ENCODE results near the gene TSHZ2.
"Not testable (repeated sequence)": the region's sequence is repeated elsewhere in the genome, so short reads cannot be mapped to it uniquely, and the experiment has no call there.

TSHZ2 gene

GRCh38 chr20:52962183-52962582, 10.0 kb upstream of the TSHZ2 start:
- DNase-seq (ENCODE audit: low spot score) = no peak

DNA sequence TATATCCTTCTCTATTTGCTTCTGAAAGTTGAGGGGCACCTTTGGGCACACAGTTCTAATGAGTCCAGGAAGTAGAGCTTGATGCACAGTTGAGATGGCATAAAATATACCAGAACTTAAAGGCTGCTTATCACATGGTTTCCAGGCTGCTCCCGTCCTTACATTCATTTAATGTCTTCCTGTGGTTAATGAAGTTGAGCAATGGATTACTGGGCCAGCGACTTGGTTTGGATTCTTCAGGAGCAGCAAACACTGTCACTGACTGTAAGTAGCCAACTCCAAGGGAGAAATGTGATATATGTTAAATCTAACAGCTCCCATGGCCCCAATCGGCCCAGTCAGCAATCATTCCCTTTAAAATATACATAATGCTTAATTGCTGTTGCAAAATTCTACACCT, 9.0 kb upstream of the TSHZ2 start:
- no peak for DNase-seq (ENCODE audit: low spot score)

DNA sequence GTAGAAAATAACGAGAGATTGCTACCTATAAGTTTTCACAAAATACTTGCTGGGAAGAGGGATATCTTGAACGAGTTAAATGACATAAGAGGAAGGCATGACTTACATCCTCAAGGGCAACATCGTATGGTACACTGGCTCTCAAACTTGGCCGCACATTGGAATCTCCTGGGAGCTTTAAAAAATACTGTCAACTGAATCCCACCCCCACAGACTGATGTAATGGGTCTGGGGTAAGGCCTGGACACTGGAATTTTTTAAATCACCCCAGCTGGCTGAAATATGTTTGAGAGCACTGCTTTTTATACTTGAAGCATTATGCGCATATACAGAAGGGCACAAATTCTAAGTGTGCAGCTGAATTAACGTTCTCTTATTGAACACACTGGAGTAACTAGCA, 8.0 kb upstream of the TSHZ2 start:
- no peak for DNase-seq (ENCODE audit: low spot score)

DNA sequence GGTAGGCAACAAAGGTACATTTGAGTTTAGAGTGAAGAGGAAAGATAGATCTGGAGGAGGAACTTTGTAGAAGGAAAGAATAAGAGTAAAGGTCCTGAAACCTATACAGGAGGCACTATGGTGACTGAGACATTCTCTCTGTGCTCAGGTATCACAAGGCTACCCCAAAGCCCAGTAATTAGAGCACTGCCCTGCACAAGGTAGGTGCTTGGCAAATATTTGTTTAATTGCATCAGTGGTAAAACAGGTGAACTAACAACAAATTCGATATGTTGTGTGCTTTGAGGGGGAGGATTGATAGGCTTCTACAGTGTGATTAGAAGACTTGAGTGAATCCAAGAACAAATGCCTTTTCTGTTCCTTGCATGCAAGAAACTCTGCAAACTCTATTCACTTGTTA, 6.8 kb upstream of the TSHZ2 start:
- DNase-seq (ENCODE audit: low spot score) = no peak

DNA sequence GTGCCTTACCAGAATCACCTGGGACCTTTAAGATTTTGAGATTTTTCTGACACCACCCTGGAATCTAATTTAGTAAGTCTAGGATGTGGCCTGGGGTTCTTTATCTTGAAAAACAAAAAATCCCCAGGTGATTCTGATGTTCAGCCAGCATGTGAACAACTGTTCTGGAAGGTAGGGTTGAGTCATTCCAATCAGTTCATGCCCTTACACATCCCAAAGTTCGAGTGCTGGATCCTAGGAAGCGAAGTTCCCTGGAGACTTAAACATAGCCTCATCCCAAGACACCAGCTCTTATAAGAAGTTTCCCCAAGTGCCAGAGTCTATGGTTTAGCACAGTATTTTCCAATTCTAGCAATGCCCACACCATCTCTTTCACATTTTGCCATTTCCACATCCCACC, 6.3 kb upstream of the TSHZ2 start:
- no peak for DNase-seq (ENCODE audit: low spot score)

DNA sequence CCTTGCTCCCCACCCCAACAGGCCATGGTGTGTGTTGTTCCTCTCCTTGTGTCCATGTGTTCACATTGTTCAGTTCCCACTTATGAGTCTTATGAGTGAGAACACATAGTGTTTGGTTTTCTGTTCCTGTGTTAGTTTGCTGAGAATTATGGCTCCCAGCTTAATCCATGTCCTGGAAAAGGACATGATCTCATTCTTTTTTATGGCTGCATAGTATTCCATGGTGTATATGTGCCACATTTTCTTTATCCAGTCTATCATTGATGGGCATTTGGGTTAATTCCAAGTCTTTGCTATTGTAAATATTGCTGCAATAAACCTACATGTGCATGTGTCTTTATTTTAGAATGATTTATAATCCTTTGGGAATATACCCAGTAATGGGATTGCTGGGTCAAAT, 5.6 kb upstream of the TSHZ2 start:
- not testable (repeated sequence) for DNase-seq (ENCODE audit: low spot score)

DNA sequence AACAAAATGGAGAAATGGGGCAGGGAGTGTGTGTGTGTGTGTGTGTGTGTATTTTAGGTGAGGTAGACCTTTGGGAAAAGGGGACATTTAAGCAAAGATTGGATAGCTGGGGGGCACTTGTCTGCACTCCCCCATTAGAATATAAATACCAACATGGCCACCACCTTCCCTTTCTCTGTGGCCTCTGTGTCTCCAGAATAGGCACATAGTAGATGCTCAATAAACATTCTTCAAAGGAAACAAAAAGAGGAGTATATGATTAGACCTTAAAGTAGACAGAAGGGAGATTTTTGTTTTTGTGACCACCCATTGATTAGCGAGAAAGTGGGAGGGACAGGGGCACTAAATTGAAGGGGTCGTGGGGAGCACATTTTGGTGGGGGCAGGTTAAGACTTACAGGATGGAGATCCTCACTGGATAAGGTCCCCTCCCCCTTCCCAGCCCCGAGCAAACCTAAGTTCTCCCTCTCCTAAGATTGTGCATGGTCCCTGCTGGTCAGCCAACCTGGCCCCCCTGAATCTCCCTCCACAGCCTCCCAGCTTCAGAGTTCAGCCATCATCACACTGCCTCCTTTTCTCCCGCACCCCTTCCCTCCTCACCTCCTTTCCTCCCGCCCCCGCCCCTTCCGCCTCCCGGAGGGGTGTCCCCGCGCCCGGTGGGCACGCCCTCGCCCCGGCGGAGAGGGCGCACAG, 514 bp upstream of the TSHZ2 start:
- no peak for DNase-seq (ENCODE audit: low spot score)

DNA sequence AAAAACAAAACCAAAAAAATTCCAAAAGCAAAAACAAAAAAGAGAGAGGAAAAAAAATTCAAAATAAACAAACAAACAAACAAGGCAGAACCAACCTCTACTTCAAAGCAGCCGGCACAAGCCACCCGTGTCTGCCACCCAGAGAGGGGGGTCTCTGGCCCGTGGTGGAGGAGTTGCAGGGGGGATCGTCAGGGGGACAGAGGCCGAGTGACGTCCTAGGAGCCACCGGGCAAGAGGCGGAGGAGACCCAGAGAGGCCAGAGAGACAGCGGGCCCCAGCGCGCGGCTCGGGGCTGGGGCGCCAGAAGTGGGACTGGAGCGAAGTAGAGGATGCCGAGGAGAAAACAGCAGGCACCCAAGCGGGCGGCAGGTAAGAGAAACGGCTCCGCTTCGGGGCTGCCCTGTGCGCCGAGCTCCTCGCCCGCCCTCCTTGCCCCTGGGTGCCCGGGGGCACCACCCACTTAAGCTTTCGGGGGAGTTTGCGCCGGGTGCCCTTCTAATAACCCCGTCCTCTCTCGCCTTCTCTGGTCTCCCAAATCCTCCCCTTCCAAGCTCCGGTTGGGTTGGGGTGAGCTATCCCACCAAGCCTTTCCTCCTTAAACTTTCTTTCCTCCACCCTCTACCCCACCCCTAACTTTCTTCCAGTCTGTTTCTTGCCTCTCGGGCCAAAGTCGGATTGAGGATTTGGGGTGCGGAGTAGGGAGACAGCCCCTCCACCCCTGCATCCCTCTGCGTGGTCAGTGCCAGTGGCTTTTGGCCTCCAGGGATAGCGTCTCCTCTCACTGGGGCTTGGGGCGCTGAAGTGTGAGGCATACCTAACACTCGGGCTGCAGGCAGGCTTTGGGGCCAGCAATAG, 1.0 kb downstream of the TSHZ2 start:
- peak; percentile 53 for DNase-seq (ENCODE audit: low spot score)

- no peak for DNase-seq (ENCODE audit: low spot score)
Observed at GRCh38 chr20:52974179-52974594, 2.0 kb downstream of the TSHZ2 start.

DNA sequence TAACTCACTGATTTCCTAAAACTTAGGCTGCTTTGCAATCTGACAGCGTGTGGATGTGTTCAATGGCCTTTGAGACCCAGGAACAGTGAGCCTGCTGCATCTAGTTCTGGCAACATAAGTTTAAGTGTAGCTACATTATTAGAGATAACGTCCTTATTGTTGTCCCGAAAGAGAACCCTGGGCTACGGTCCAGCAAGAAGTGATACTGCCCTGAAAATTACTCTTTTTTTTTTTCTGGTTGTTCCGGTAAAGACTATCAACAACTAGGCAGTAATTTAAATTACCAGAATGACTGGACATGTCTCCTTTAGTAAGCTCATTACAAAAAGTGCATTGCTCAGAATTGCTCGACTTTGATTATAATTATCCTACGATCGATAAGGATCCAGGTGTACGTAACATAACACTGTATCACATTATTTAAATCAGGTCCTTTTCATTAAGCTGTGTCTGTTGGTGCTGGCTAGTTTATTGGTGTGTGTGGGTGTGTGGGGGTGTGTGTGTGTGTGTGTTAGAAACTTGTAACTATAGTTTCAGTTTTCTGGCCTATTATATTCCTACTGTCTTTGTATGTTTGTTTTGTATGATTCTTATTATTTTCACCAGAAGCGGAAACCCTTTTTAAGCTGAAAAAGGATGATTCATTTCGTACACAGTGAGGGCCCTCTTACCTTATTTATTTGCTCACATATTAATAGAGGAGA, 3.0 kb downstream of the TSHZ2 start:
- no peak for DNase-seq (ENCODE audit: low spot score)

- DNase-seq (ENCODE audit: low spot score) = no peak
Observed at GRCh38 chr20:52975803-52976531, 3.8 kb downstream of the TSHZ2 start.

DNA sequence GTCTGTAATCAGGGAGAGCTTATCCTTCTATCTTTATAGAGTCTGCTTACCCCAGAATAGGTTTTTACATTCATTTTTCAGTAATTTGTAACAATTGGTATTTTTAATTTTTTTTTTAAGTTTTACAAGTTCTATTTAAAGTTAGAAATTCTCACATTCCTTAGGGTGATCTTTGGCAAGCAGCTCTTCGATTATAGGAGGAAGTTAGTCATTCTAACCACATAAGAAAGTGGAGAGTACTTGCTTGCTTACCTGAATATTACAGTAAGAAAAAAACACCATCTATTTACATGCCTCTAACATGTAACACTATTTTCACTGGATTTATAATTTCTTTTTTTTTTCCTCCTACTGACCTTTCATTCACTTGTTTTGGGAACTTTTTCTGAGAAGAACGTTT, 6.7 kb downstream of the TSHZ2 start:
- DNase-seq (ENCODE audit: low spot score) = peak; percentile 20

- DNase-seq (ENCODE audit: low spot score) = no peak
Observed at GRCh38 chr20:52981051-52981450, 8.9 kb downstream of the TSHZ2 start.

- no peak for DNase-seq (ENCODE audit: low spot score)
Observed at GRCh38 chr20:52983726-52984450, 11.7 kb downstream of the TSHZ2 start.

- DNase-seq (ENCODE audit: low spot score) = no peak
Observed at GRCh38 chr20:52984451-52984810, 12.3 kb downstream of the TSHZ2 start.

DNA sequence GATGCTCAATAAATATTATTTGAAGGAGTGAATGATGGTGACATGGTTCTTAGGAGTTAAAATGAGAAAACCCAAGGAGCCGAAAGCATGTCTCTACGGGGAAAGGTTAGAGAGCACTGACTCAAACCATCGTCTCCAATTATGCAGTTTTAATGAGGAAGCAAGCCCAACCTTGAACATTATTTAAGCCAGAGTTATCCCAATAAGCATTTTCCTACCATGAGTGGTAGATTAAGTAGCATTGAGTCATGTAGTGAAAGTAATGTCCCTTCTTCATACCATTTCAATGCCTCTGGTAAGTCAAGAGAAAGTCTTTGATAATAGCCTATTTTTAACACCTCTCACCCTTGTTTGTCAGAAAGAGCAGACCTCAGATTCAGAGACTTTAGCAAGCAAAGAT, 13.5 kb downstream of the TSHZ2 start:
- DNase-seq (ENCODE audit: low spot score) = peak; percentile 35

DNA sequence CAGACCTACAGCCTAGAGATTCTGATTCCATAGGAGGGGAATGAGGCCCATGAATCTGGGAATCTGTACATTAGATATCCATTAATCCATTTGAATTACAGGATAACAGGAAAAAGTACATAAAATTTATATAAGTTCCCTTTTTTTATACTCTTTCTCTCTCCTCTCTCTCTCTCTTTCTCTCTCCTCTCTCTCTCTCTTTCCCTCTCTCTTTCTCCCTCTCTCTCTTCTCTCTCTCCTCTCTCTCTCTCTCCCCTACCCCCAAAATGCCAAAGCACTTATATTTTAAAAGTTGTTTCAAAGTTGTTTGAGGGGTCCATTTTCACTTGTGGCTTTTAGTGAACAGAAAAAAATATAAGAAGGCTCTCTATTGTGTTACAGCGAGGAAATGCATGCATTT, 15.1 kb downstream of the TSHZ2 start:
- no peak for DNase-seq (ENCODE audit: low spot score)

DNA sequence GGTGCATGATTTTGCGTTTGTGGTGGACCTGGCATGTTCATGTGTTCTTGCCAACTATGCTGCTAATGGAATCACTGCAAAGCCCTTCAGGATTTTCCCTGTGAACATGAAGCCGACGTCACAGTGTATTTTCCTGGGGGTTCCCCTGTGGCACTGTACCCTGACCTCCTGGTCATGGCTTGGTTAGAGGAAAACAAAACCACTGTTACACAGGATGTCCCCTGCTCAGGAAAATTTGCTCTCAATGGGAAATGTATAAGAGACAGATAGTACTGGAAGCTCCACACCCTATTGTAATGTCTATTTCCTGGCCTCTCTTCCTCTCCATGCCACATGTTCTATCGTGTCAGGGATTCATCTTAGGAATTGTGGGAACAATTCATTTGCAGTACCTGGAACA, 19.7 kb downstream of the TSHZ2 start:
- DNase-seq (ENCODE audit: low spot score) = no peak

- peak; percentile 35 for DNase-seq (ENCODE audit: low spot score)
Observed at GRCh38 chr20:52992632-52993031, 20.5 kb downstream of the TSHZ2 start.

DNA sequence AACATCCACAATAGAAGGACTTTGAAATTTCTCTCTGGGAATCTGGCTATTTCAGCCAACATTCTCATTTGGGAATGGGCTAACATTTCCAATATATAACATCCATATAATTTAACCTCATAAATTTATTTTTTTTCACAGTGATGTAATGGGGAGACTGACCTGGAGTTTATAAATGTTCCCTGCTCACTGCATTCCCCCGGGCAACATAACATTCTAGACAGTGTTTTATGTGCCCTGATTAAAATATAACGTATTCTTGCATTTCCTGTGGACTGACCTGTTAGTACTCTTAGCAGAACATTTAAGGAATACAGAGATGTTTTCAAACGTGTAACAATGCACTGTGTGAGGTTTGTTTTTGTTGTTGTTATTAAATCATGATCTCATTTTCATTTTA, 20.9 kb downstream of the TSHZ2 start:
- DNase-seq (ENCODE audit: low spot score) = no peak

DNA sequence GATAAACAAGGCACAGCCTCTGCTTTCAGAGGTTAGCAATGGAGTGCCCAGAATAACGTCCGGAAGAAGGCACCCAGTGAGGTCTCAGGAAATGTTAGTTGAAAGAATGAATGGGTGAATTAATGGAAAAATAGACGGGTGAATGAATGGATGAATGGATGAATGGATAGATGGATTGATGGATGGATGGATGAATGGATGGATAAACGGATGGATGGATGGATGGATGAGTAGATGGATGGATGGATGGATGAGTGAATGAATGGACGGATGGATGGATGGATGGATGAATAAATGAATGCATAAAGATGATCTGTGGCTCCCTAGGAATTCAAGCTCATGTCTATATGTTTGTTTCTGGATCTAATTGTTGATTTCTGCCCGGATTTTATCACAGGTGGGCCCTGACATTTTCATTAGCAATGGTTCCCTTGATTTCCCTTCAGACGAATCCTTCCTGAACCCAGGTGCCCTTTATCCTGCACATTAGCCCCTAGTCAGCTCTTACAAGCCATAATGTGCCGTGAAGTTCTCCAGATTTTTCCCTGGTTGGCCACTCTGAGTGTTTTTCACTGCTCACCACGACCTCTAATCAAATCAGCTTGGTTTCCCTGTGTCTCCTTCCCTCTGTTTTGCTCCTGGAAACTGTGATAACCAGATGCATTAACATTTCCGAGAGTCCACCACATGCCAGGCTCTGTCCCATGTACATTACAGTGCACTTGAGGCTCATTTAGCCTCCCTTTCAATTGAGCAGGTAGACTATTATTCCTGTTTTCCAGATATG, 22.2 kb downstream of the TSHZ2 start:
- DNase-seq (ENCODE audit: low spot score) = no peak

Measured in GM03348 (cell line).